ENCODE data around the gene ALPG.
A peak's percentile ranks its signal among the peaks of the same experiment; 100 is the strongest.
"Not testable (repeated sequence)": the region's sequence is repeated elsewhere in the genome, so short reads cannot be mapped to it uniquely, and the experiment has no call there.

Gene ALPG

DNA sequence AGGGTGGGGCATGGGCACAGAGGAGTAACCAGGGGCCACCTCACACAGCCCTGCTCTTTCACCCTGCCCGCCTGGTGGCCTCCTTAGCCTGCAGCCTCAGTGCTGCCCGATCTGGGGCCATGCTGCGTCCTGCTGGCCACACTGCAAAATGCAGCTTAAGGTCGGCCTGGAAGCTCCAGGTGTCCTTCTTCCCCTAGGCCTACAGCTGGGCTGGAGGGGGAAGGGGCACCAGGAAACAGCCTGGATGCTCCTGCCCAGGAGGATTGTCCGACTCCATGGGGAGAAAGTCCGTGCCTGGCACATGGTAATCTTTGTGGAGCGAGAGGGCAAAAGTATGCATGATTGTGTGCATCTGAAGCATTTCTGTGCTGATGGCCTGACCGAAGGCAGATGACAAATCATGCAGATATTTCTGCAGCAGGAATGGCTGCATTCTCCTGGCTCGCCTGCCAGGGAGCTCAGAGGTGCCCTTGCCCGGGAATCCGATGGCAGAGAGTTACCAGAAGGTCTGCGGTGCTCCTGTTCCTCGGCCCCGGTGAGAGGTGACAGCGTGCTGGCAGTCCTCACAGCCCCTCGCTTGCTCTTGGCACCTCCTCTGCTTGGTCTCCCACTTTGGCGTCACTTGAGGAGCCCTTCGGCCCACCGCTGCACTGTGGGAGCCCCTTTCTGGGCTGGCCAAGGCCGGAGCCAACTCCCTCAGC lies 40.9 kb upstream of the ALPG start:
- DNase-seq = peak; percentile 83
- Histone ChIP-seq H3K27me3 (ENCODE audit: insufficient read depth, low read depth, severe bottlenecking) (no peaks in the 10 kb centered on the region), H3K4me3 (ENCODE audit: low read depth, low read length) (no peak overlapping the region), H3K9me3 (ENCODE audit: severe bottlenecking) (no peaks in the 10 kb centered on the region), H3K36me3 (no peaks in the 10 kb centered on the region), H3K27ac (no peak overlapping the region)
- TF ChIP-seq, protein P1, sequence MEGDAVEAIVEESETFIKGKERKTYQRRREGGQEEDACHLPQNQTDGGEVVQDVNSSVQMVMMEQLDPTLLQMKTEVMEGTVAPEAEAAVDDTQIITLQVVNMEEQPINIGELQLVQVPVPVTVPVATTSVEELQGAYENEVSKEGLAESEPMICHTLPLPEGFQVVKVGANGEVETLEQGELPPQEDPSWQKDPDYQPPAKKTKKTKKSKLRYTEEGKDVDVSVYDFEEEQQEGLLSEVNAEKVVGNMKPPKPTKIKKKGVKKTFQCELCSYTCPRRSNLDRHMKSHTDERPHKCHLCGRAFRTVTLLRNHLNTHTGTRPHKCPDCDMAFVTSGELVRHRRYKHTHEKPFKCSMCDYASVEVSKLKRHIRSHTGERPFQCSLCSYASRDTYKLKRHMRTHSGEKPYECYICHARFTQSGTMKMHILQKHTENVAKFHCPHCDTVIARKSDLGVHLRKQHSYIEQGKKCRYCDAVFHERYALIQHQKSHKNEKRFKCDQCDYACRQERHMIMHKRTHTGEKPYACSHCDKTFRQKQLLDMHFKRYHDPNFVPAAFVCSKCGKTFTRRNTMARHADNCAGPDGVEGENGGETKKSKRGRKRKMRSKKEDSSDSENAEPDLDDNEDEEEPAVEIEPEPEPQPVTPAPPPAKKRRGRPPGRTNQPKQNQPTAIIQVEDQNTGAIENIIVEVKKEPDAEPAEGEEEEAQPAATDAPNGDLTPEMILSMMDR (IDR thresholded peaks at IDR 0.05; ENCODE audit: low read depth, low read length) = peak; percentile 78

DNA sequence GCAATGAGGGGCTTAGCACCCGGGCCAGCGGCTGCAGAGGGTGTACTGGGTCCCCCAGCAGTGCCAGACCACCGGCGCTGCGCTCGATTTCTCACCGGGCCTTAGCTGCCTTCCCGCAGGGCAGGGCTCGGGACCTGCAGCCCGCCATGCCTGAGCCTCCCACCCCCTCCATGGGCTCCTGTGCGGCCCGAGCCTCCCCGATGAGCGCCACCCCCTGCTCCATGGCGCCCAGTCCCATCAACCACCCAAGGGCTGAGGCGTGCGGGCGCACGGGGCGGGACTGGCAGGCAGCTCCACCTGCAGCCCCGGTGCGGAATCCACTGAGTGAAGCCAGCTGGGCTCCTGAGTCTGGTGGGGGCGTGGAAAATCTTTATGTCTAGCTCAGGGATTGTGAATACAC lies 40.2 kb upstream of the ALPG start:
- not testable (repeated sequence) for H3K27ac ChIP-seq; H3K4me3 ChIP-seq (ENCODE audit: low read depth, low read length); H3K36me3 ChIP-seq; H3K27me3 ChIP-seq (ENCODE audit: insufficient read depth, low read depth, severe bottlenecking); DNase-seq; H3K9me3 ChIP-seq (ENCODE audit: severe bottlenecking)

DNA sequence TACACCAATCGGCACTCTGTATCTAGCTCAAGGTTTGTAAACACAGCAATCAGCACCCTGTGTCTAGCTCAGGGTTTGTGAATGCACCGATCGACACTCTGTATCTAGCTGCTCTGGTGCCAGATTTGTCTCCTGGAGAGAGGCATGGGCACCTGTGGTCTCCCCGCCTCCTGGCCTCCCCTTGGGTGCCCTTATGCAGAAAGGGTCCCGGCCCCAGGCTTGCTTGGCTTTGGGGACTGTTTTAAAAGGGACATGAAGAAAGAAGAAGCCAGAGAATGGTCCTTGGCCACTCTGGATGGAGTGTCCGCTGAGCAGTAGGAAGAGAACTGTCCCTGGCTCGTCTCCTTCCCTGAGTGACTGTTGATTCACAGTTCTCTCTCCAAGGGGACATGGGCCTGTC lies 39.6 kb upstream of the ALPG start:
- no peak overlapping the region for H3K4me3 ChIP-seq (ENCODE audit: low read depth, low read length)
- H3K27ac ChIP-seq = no peak overlapping the region
- no peak for DNase-seq
- no peaks in the 10 kb centered on the region for H3K36me3 ChIP-seq
- TF ChIP-seq, protein P1 (IDR thresholded peaks at IDR 0.05; ENCODE audit: low read depth, low read length) = no peak
- no peaks in the 10 kb centered on the region for H3K9me3 ChIP-seq (ENCODE audit: severe bottlenecking)
- no peaks in the 10 kb centered on the region for H3K27me3 ChIP-seq (ENCODE audit: insufficient read depth, low read depth, severe bottlenecking)

DNA sequence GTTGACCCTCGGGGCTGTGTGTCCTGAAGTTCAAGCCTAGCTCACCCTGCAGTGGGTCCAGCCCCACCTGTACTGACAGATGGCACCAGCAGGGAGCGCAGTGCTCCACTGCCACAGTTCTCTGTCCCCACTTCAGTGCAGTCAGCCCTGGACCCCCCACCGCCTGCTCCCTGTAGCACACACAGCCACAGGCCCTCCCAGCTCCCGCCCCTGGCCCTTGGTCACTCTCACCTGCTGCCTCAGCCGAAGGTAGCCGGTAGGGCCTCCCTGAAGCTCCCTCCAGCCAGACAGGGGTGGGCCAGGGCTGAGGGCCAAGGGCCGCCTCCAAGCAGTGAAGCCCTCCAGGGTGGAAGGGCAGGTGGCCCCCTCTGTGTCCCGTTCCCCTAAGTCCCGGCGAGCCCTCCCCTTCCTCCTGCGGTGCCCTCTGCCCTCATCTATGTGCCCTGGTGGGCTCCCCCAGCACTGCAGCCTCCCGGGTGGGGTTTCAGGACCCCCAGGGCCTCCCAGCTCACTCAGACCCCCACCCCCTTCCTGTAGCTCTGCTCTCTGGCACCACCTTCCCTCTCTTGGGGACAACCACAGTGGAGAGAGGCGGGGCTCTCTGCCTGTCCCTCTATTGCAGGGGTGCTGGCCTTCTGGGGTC lies 38.9 kb upstream of the ALPG start:
- Histone ChIP-seq H3K9me3 (ENCODE audit: severe bottlenecking) (no peaks in the 10 kb centered on the region), H3K4me3 (ENCODE audit: low read depth, low read length) (no peak overlapping the region), H3K27me3 (ENCODE audit: insufficient read depth, low read depth, severe bottlenecking) (no peaks in the 10 kb centered on the region), H3K36me3 (no peaks in the 10 kb centered on the region), H3K27ac (no peak overlapping the region)
- TF ChIP-seq, protein P1 (IDR thresholded peaks at IDR 0.05; ENCODE audit: low read depth, low read length) = peak; percentile 73
- peak; percentile 62 for DNase-seq

DNA sequence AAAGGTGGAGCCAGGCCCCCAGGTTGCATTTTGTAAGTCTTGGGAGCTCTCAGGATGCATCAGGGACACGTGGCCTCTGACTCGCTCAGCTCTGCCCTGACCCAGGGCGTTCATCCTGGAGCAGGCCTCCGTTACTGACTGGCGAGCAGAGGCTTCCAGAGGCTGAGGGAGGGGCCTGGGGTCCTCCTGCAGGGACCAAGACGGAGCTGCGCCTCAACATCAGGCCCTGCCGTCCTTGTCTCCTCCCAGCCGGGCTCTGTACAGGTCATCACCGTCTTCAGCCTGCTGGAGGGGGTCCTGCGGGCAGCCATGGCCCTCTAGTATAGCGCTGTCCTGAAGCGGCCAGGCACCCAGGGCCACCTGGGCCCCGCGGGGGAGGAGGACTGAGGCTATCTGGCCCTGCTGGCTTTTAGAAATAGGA lies 38.3 kb upstream of the ALPG start:
- DNase-seq = no peak
- H3K27ac ChIP-seq = no peak overlapping the region
- no peak overlapping the region for H3K4me3 ChIP-seq (ENCODE audit: low read depth, low read length)
- no peaks in the 10 kb centered on the region for H3K36me3 ChIP-seq
- H3K27me3 ChIP-seq (ENCODE audit: insufficient read depth, low read depth, severe bottlenecking) = no peaks in the 10 kb centered on the region
- TF ChIP-seq, protein P1 (IDR thresholded peaks at IDR 0.05; ENCODE audit: low read depth, low read length) = no peak
- H3K9me3 ChIP-seq (ENCODE audit: severe bottlenecking) = no peaks in the 10 kb centered on the region

DNA sequence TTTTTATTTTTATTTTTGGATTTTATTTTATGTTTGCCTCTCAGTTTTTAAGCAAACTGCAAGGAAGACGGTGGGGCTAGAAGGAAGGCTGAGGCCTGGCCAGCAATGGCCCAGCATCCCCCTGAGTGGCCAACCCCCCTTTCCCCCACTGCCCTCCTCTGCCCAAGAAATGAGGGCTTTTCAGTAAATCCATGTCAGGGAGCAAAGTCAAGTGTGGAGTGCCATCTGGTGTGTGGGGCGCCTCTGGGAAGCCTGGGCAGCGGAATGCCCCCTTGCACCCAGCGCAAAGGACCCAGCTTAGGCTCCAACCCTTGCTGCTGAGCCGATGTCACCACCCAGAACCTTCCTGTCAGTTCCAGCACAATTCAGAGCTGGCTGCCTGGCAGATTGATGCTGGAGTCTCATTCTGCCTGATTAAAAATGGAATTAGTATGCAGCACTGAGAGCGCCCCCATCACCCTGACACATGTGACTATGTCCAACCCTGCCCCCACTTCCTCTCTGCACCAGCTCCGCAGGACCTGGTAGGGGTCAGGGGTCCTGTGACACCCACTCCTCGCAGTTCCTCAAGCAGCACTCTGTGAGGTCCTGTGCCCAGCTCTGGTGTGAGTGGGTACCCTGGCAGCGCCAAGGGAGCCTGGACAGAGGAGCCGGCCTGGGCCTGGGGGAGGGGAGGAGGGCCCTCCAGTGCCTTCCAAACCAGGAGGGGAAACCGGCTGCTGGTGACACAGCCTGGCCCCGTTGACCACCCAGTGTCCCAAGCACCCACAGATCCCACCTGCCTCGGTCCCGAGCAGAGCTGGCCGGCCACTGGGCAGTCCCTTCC lies 37.3 kb upstream of the ALPG start:
- no peak overlapping the region for H3K4me3 ChIP-seq (ENCODE audit: low read depth, low read length)
- TF ChIP-seq, protein P1 (IDR thresholded peaks at IDR 0.05; ENCODE audit: low read depth, low read length) = no peak
- H3K9me3 ChIP-seq (ENCODE audit: severe bottlenecking) = no peaks in the 10 kb centered on the region
- H3K36me3 ChIP-seq = no peaks in the 10 kb centered on the region
- H3K27me3 ChIP-seq (ENCODE audit: insufficient read depth, low read depth, severe bottlenecking) = no peaks in the 10 kb centered on the region
- H3K27ac ChIP-seq = no peak overlapping the region
- no peak for DNase-seq

DNA sequence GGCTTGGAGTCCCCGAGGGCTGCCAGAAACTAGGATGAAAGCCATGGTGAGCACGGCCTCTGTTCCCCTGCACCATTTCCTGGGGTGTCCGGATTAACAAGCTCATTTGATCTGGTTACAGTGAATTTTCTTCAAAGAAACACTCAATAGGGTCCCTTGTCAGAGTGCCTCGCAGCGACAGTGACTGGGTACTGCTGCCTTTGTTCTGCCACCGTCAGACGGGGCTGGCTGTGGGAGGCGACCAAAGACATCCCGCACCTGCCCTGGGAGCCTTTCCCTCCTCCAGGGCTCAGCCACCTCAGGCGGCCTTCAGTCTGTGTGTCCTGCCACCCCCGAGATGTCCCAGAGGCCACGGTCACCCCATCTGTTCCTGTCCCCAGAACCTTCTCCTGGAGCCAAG lies 36.6 kb upstream of the ALPG start:
- H3K36me3 ChIP-seq = not testable (repeated sequence)

More for the DNA sequence above, 36.6 kb upstream of the ALPG start:
- H3K27me3 ChIP-seq (ENCODE audit: insufficient read depth, low read depth, severe bottlenecking); DNase-seq; H3K27ac ChIP-seq; H3K9me3 ChIP-seq (ENCODE audit: severe bottlenecking); H3K4me3 ChIP-seq (ENCODE audit: low read depth, low read length): not testable (repeated sequence)
